ENCODE measurements around the gene PGAP1. TPM values are rescaled to one million over a fixed set of nuclear protein-coding genes. Genes with fewer than 3 reads are reported as not detected.

PGAP1 gene
- polyA plus RNA-seq, 1 experiment = 2.5 TPM

- POLR2A ChIA-PET = no interaction called here
- no peaks in the 10 kb centered on the region for H3K27me3 ChIP-seq (ENCODE audit: control insufficient read depth, insufficient read depth, low read length)
- TF ChIP-seq, protein P1, sequence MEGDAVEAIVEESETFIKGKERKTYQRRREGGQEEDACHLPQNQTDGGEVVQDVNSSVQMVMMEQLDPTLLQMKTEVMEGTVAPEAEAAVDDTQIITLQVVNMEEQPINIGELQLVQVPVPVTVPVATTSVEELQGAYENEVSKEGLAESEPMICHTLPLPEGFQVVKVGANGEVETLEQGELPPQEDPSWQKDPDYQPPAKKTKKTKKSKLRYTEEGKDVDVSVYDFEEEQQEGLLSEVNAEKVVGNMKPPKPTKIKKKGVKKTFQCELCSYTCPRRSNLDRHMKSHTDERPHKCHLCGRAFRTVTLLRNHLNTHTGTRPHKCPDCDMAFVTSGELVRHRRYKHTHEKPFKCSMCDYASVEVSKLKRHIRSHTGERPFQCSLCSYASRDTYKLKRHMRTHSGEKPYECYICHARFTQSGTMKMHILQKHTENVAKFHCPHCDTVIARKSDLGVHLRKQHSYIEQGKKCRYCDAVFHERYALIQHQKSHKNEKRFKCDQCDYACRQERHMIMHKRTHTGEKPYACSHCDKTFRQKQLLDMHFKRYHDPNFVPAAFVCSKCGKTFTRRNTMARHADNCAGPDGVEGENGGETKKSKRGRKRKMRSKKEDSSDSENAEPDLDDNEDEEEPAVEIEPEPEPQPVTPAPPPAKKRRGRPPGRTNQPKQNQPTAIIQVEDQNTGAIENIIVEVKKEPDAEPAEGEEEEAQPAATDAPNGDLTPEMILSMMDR (IDR thresholded peaks at IDR 0.05; ENCODE audit: insufficient read depth, low read depth, low read length) = no peak
- DNase-seq (ENCODE audit: low read depth) = no peak
- H3K4me3 ChIP-seq (ENCODE audit: low read depth, low read length) = no peak overlapping the region
- no peaks in the 10 kb centered on the region for H3K36me3 ChIP-seq (ENCODE audit: control insufficient read depth, insufficient read depth, low read length)
- CTCF ChIA-PET = interaction anchor here (0.9 kb wide), 1 partner anchor 128 kb away, joined by 3 read pairs; no protein-coding TSS in a partner anchor
Measured at GRCh38 chr2:196954001-196954400, 27.5 kb upstream of the PGAP1 start.

DNA sequence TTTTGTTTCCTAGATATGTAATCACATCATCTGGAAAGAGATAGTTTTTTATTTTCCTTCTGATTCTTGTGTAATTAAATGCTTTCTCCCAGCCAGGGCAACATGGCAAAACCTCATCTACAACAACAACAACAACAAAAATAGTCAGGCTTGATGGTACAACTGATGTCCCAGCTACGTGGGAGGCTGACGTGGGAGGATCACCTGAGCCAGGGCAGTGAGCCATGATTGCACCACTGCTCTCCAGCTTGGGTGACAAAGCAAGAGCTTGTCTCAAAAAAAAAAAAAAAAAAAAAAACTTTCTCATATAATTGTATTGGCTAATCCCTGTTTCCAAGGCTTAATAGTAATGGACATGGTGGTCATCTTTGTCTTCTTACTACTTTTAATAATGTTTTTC lies 26.4 kb upstream of the PGAP1 start:
- H3K27me3 ChIP-seq (ENCODE audit: control insufficient read depth, insufficient read depth, low read length) = no peaks in the 10 kb centered on the region
- H3K4me3 ChIP-seq (ENCODE audit: low read depth, low read length) = no peak overlapping the region
- ChIA-PET CTCF (no interaction called here), POLR2A (no interaction called here)
- H3K36me3 ChIP-seq (ENCODE audit: control insufficient read depth, insufficient read depth, low read length) = no peaks in the 10 kb centered on the region
- TF ChIP-seq, protein P1 (IDR thresholded peaks at IDR 0.05; ENCODE audit: insufficient read depth, low read depth, low read length) = no peak
- DNase-seq (ENCODE audit: low read depth) = no peak

- no peaks in the 10 kb centered on the region for H3K27me3 ChIP-seq (ENCODE audit: control insufficient read depth, insufficient read depth, low read length)
- TF ChIP-seq, protein P1 (IDR thresholded peaks at IDR 0.05; ENCODE audit: insufficient read depth, low read depth, low read length) = no peak
- no peak overlapping the region for H3K4me3 ChIP-seq (ENCODE audit: low read depth, low read length)
- CTCF ChIA-PET = no interaction called here
- POLR2A ChIA-PET = no interaction called here
- H3K36me3 ChIP-seq (ENCODE audit: control insufficient read depth, insufficient read depth, low read length) = no peaks in the 10 kb centered on the region
- no peak for DNase-seq (ENCODE audit: low read depth)
Measured at GRCh38 chr2:196951973-196952372, 25.5 kb upstream of the PGAP1 start.

- CTCF ChIA-PET = no interaction called here
- TF ChIP-seq, protein P1 (IDR thresholded peaks at IDR 0.05; ENCODE audit: insufficient read depth, low read depth, low read length) = no peak
- Histone ChIP-seq H3K36me3 (ENCODE audit: control insufficient read depth, insufficient read depth, low read length) (no peaks in the 10 kb centered on the region), H3K4me3 (ENCODE audit: low read depth, low read length) (no peak overlapping the region), H3K27me3 (ENCODE audit: control insufficient read depth, insufficient read depth, low read length) (no peaks in the 10 kb centered on the region)
- POLR2A ChIA-PET = no interaction called here
- DNase-seq (ENCODE audit: low read depth) = no peak
Measured at GRCh38 chr2:196949116-196949515, 22.6 kb upstream of the PGAP1 start.

DNA sequence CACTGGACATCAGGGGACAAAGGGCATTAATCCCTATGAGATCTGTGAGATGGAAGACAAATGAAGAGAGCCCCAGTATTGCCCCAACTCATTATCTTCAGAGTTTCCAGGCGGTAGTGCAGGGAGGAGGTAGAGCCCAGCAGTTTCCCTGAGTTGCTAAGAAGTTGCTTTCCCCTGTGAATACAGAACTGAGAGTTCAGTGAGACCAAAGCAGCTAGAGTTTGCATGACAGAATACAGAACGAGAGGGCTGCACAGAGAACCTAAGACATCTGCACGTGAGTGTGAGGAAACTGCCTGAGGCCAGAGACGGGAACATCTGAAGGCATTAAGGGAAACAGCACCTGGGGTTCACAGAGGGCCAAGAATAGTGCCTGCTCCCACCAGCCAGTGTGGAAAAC lies 18.1 kb upstream of the PGAP1 start:
- H3K27me3 ChIP-seq (ENCODE audit: control insufficient read depth, insufficient read depth, low read length) = no peaks in the 10 kb centered on the region
- no peak for DNase-seq (ENCODE audit: low read depth)
- ChIA-PET CTCF (no interaction called here), POLR2A (no interaction called here)
- TF ChIP-seq, protein P1 (IDR thresholded peaks at IDR 0.05; ENCODE audit: insufficient read depth, low read depth, low read length) = no peak
- H3K36me3 ChIP-seq (ENCODE audit: control insufficient read depth, insufficient read depth, low read length) = no peaks in the 10 kb centered on the region
- no peak overlapping the region for H3K4me3 ChIP-seq (ENCODE audit: low read depth, low read length)
